Natural killer cell treated with Interleukin-12 subunit alpha and Interleukin-12 subunit beta and Interleukin-15 and Interleukin-18, amount 100 ng/mL, for 72 hours (primary cell): ENCODE measurements around the gene MVB12A. TPM values are rescaled to one million over a fixed set of nuclear protein-coding genes. Genes with fewer than 3 reads are reported as not detected.

Experiments
- ATAC-seq, 2 donors: fragments of 150-1000 bp; cut with Tn5 transposase in 1 of 2; sonication (Bioruptor Pico), chemical (Tn5 transposase) in 1 of 2; 2 replicates each; pipeline ENCODE4 v1.10.0; 2021
- DNase-seq: peaks from one replicate; pipeline ENCODE4 v3.0.0; 2022; ENCODE audit warnings: low spot score
- H3K27ac Mint-ChIP-seq, 2 donors: 1 replicate in 1 of 2; 2 replicates in 1 of 2; pipeline ENCODE4 v1.8.0; 2022; ENCODE audit warnings: mixed read lengths in 2 of 2, mild to moderate bottlenecking in 1 of 2, moderate library complexity in 1 of 2
- H3K27me3 Mint-ChIP-seq, 2 donors: 1 replicate in 1 of 2; 2 replicates in 1 of 2; pipeline ENCODE4 v1.8.0; 2022; ENCODE audit warnings: mixed read lengths in 2 of 2
- H3K36me3 Mint-ChIP-seq: one replicate; pipeline ENCODE4 v1.8.0; 2022; ENCODE audit warnings: mixed read lengths
- H3K4me1 Mint-ChIP-seq, 2 donors: 1 replicate in 1 of 2; 2 replicates in 1 of 2; pipeline ENCODE4 v1.8.0; 2022; ENCODE audit warnings: low read depth in 2 of 2, mixed read lengths in 2 of 2, mild to moderate bottlenecking in 1 of 2
- H3K4me3 Mint-ChIP-seq: one replicate; pipeline ENCODE4 v1.8.0; 2022; ENCODE audit warnings: mixed read lengths
- H3K9me3 Mint-ChIP-seq: 2 replicates; pipeline ENCODE4 v1.8.0; 2022; ENCODE audit warnings: mixed read lengths
- total RNA-seq, 2 donors: library from RNA; stranded (reverse); gene quantifications; one replicate each; pipeline ENCODE4 v1.2.3, GENCODE V29; 2022

The MVB12A gene
- 10 to 100 TPM; 37.0 to 45.9 TPM for total RNA-seq

DNA sequence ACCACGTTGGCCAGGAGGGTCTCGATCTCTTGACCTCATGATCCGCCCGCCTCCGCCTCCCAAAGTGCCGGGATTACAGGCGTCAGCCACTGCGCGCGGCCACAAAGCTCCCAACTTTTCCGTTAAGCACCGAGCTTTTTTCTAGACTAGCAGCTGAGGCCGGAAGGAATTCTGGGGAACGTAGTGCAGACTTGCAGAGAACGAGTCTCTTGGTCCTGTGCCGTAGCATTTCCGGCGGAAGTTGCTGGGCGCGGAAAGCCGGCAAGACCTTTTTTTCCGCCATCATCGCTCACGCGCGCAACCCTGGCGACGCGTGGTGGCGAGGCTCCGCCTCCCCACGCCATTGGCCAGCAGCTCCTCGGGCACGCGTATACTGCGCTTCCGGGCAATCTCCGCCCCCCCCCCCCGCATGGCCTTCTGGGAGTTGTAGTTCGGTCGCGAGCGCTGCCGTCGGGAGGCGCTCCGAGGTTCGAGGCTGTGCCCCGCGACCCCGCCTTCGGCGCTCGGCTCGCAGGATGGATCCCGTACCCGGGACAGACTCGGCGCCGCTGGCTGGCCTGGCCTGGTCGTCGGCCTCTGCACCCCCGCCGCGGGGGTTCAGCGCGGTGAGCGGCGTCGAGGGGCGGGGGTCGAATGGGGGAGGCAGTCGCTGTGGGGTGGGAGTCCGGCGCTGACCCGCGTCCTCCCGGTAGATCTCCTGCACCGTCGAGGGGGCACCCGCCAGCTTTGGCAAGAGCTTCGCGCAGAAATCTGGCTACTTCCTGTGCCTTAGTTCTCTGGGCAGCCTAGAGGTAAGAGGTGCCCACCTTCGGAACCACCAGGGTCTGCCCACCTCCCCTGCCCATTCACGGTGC, at the start of gene MVB12A:
MVB12A (plus strand) TSS at position 427 of the 854 bp plus-strand sequence; CDS start at position 516, 89 bp downstream.
- Mint-ChIP-seq H3K27ac (peak within 1 kb of the TSS; percentile 71 to 98), H3K4me3 (peak within 1 kb of the TSS; percentile 91), H3K27me3 (no peaks in the 10 kb centered on the region), H3K4me1 (peaks cover 14 to 19% of the 10 kb centered on the region in 2 donors), H3K9me3 (no peaks in the 10 kb centered on the region), H3K36me3 (peaks cover 8% of the 10 kb centered on the region)
- DNase-seq (peak; percentile 96), ATAC-seq (peak; percentile 96 to 99)

DNA sequence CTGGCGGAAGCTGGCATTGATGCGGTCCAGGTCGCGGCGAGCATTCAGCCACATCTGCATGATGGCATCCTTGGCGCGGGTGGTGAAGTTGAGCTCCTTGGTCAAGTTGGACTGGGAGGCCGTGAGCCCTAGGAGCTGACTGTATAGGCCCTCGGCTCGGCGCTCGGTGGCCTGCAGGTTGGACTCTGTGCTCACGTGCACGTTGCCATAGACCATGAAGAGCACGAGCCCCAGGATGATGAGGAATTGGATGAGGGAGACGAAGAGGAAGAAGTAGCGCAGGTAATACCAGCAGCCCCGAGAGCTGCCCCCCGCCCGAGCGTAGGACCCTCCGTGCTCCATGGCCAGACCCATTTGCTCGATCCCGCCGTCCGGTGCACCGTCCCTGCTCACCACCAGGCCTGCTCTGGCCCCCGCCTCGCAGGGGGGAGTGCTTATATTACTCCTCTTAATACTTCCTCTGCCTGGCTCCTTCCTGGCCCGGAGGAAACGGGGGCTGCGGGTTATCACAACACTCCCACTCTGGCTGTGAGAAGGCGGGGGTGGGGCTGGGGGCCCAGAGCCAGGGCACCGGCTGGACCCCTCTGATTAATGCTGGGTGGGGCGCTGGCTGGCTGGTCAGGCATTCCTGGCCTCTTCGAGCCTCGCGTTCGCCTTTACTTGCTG, 42.8 kb upstream of the MVB12A start, which contains the start of gene PLVAP:
PLVAP (minus strand) TSS at position 408 of the 666 bp plus-strand sequence; CDS start at position 354, 54 bp downstream.
- Mint-ChIP-seq H3K27ac (no peak within 1 kb of the TSS), H3K9me3 (no peaks in the 10 kb centered on the region), H3K36me3 (no peaks in the 10 kb centered on the region), H3K4me3 (no peak within 1 kb of the TSS), H3K27me3 (peaks cover 0 to 10% of the 10 kb centered on the region in 2 donors), H3K4me1 (peaks cover 0 to 3% of the 10 kb centered on the region in 2 donors)
- DNase-seq (no peak), ATAC-seq (peak in 1 of 2 donors; percentile 34)

GRCh38 chr19:17378271-17378670, 41.6 kb upstream of the MVB12A start:
- Mint-ChIP-seq H3K36me3 (no peaks in the 10 kb centered on the region), H3K27me3 (peaks cover 0 to 8% of the 10 kb centered on the region in 2 donors), H3K27ac (no peak overlapping the region), H3K4me1 (peaks cover 4 to 6% of the 10 kb centered on the region in 2 donors), H3K9me3 (no peaks in the 10 kb centered on the region), H3K4me3 (no peak overlapping the region)
- DNase-seq (no peak), ATAC-seq (no peak)

- Mint-ChIP-seq H3K36me3 (no peaks in the 10 kb centered on the region), H3K4me3 (no peak overlapping the region), H3K27me3 (peaks cover 0 to 8% of the 10 kb centered on the region in 2 donors), H3K4me1 (peaks cover 4 to 6% of the 10 kb centered on the region in 2 donors), H3K27ac (no peak overlapping the region), H3K9me3 (no peaks in the 10 kb centered on the region)
- no peak for ATAC-seq
- no peak for DNase-seq
Observed at GRCh38 chr19:17379221-17379631, 40.6 kb upstream of the MVB12A start.

DNA sequence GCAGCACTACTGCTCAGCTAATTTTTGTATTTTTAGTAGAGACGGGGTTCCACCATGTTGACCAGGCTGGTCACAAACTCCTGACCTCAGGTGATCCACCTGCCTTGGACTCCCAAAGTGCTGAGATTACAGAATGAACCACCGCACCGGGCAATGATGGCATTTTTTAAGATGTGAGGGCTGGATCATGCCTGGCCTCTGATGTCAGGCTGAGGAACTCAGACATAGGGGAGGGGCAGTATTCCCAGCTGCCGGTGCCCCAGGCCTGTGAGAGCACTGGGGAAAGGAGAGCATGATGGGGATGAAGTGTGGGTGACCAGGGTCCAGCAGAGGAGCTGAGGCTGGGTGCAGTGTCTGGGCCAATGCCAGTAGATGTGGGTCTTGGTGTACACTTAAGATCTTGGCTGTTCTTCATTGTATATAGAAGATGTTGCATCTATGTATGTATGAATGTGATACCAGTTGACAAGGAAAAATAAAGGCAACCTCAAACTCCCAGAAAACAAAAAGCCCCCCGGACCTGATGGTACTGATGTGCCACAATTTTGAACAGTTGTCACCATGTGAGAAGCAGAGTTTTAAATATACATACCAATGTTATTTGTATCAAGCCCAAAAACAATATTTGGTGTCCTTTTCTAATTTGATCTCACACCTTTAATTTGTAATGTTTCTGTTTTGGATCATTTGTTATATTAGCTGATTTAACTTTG, 39.3 kb upstream of the MVB12A start:
- Mint-ChIP-seq H3K27ac (no peak overlapping the region), H3K9me3 (no peaks in the 10 kb centered on the region), H3K4me3 (no peak overlapping the region), H3K27me3 (peaks cover 0 to 8% of the 10 kb centered on the region in 2 donors), H3K4me1 (peaks cover 4 to 6% of the 10 kb centered on the region in 2 donors), H3K36me3 (no peaks in the 10 kb centered on the region)
- no peak for DNase-seq
- no peak for ATAC-seq

- ATAC-seq (peak; percentile 60 to 66), DNase-seq (no peak)
- H3K4me1 Mint-ChIP-seq = peaks cover 8 to 9% of the 10 kb centered on the region in 2 donors
- H3K27ac Mint-ChIP-seq = no peak overlapping the region
- no peaks in the 10 kb centered on the region for H3K9me3 Mint-ChIP-seq
- H3K27me3 Mint-ChIP-seq = peaks cover 0 to 3% of the 10 kb centered on the region in 2 donors
- H3K4me3 Mint-ChIP-seq = no peak overlapping the region
- H3K36me3 Mint-ChIP-seq = no peaks in the 10 kb centered on the region
Observed at GRCh38 chr19:17385878-17386611, 33.8 kb upstream of the MVB12A start.

GRCh38 chr19:17389288-17389687, 30.6 kb upstream of the MVB12A start:
- Mint-ChIP-seq H3K4me1 (peaks cover 12% of the 10 kb centered on the region in 2 donors), H3K9me3 (no peaks in the 10 kb centered on the region), H3K27me3 (peaks cover 0 to 3% of the 10 kb centered on the region in 2 donors), H3K4me3 (no peak overlapping the region), H3K36me3 (no peaks in the 10 kb centered on the region), H3K27ac (no peak overlapping the region)
- ATAC-seq = no peak
- no peak for DNase-seq

DNA sequence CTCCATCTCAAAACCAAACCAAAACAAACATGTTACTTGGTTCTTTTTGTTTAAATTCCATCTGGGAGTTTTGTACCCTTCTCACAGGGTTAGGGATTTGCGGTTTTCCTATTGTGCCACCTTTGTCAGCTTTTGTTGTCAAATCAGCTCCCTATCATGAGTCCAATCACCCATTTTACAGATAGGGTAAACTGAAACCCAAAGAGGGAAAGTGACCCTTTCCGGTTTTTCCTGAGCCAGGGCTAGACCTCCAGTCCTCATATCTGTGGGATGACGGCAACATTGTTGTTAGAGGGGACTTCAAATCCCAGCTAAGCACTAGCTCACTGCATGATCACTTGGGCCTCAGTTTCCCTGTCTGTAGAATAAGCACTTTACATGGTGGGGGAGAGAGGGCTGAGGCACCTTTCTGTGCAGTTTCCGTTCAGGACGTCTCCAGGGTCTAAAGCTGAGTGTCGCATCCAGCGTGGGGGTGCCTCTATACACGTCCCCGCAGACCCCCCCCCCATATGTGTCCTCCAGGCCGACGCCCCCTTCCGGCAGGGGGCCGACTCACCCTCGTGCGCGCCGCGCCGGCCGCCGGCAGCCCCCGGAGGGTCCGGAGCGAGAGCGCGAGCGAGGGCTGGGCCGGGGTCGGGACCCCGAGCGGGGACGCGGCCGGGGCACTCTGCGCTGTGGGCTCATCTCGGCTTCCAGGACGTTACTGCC, 29.7 kb upstream of the MVB12A start:
- DNase-seq (no peak), ATAC-seq (no peak)
- H3K27ac Mint-ChIP-seq = no peak overlapping the region
- no peaks in the 10 kb centered on the region for H3K9me3 Mint-ChIP-seq
- H3K4me1 Mint-ChIP-seq = peaks cover 14 to 15% of the 10 kb centered on the region in 2 donors
- no peaks in the 10 kb centered on the region for H3K36me3 Mint-ChIP-seq
- H3K4me3 Mint-ChIP-seq = peak overlapping the region; percentile 89
- H3K27me3 Mint-ChIP-seq = peaks cover 0 to 3% of the 10 kb centered on the region in 2 donors

DNA sequence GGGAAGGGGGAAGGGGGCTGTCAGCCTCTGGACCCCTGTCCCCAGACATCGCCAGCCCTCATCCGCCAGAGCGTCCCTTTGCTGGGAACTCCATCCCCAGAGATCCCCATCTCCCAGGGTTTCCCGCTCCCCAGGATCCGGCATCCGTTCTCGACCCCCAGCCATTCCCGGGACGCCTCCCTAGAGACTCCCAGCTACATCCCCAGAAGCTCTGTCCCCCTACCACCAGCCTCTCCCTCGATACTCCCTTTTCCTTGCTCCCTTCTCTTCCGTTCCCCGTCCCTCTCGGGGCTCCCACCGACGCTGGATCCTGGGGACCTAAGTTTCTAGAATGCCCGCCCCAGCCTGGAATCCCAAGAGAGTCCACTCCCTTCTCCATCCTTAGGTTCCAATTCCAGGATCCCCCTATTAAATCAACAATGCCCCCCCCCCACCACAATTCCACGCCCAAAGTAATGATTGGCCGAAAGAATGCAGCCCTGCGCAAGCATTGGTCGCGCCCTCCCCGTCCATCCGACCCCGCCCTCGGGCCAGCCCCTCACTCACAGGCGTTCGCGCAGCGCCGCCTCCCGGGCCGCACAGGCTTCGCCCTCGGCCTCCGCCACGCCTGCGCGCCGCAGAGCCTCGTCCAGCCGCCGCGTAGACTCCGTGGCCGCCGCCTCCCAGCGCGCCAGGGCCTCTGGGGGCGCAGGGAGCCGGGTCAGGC, 29.0 kb upstream of the MVB12A start:
- ATAC-seq (peak; percentile 99), DNase-seq (peak; percentile 92)
- Mint-ChIP-seq H3K4me3 (peak overlapping the region; percentile 89), H3K36me3 (no peaks in the 10 kb centered on the region), H3K27ac (peak overlapping the region in 1 of 2 donors; percentile 64), H3K4me1 (peaks cover 17 to 19% of the 10 kb centered on the region in 2 donors), H3K9me3 (no peaks in the 10 kb centered on the region), H3K27me3 (peaks cover 0 to 3% of the 10 kb centered on the region in 2 donors)

DNA sequence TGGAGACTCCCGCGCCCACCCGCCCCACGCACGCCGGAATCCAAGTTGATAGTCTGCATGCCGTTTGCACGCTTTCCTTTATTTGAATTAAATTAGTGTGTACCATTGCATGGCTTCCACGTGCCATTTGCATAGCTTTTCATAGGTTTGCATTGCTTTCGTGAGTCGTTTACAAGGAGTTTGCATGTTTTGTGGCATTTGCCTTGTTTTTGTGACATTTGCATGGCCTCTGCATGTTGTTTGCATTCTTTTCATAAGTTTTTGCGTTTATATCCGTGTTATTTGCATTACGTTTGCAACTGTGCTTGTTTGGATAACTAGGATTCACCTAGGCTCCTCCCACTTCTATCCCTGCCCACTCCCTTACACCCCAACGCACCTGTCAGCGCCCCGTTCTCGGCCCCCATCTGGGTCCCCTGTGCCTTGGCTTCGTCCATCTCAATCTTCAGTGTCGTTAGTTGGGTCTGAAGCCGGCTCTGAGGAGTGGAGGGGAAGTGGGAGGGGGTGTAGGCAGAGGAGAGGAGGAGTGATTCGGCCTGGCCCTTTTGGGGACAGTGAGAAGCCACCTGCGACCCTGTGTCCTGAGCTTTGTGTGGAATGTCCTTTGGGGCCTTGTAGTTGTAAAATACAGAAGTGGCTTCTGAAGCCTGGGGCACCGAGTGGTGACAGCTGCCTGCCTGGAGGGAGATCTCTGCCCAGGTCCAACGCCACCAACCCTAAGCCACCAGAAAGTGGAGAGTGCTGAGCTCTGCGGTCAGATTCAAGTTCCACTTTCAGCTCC, 28.3 kb upstream of the MVB12A start:
- no peaks in the 10 kb centered on the region for H3K9me3 Mint-ChIP-seq

DNA sequence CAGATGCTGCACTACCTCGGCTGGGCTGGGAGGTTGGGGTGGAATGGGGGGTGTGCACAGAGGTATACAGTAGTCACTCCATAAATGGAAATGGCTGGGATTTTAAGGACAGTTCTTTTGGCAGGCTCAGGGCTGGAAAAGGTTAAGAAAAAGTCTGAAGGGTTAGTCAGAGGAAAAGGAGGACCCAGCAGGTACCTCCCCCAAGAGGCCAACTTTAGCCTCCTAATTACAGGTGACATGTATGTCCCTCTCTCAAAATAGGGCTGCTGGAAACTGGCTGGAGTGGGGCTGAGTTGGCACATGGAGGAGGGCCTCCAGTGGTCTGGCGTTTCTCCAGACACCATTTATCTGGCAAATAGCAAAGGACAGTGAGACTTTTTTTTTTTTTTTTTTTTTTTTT, 26.8 kb upstream of the MVB12A start:
- ATAC-seq (no peak), DNase-seq (no peak)
- Mint-ChIP-seq H3K4me1 (peaks cover 19 to 21% of the 10 kb centered on the region in 2 donors), H3K36me3 (no peaks in the 10 kb centered on the region), H3K9me3 (no peaks in the 10 kb centered on the region), H3K27ac (no peak overlapping the region), H3K4me3 (no peak overlapping the region), H3K27me3 (peaks cover 0 to 3% of the 10 kb centered on the region in 2 donors)

More for the DNA sequence above, 28.3 kb upstream of the MVB12A start:
- DNase-seq = no peak
- H3K36me3 Mint-ChIP-seq = no peaks in the 10 kb centered on the region
- H3K4me3 Mint-ChIP-seq = peak overlapping the region; percentile 89
- no peak overlapping the region for H3K27ac Mint-ChIP-seq
- no peak for ATAC-seq
- peaks cover 0 to 3% of the 10 kb centered on the region in 2 donors for H3K27me3 Mint-ChIP-seq
- peaks cover 17 to 19% of the 10 kb centered on the region in 2 donors for H3K4me1 Mint-ChIP-seq
